GM11168 (cell line): ENCODE data around the gene SH3BP5L.

Experiments
- in situ Hi-C: fragments of 300-500 bp; cut with MboI; formaldehyde crosslinking; loops from one replicate; pipeline ENCODE4 v1.12.0; 2022; ENCODE audit warnings: low sequenced_read_pairs; ENCODE audit not compliant: unreplicated experiment

Gene SH3BP5L

GRCh38 chr1:248788327-248788726 lies 37.4 kb downstream of the SH3BP5L start:
- in situ Hi-C loops = no loop called here

- in situ Hi-C loops = no loop called here
These were observed 38.3 kb downstream of the SH3BP5L start for GRCh38 chr1:248787430-248787829.

- in situ Hi-C loops = no loop called here
These were observed 39.6 kb downstream of the SH3BP5L start for GRCh38 chr1:248786156-248786555.

GRCh38 chr1:248783367-248783766 lies 42.3 kb downstream of the SH3BP5L start:
- in situ Hi-C loops = no loop called here

GRCh38 chr1:248782416-248783141 lies 43.1 kb downstream of the SH3BP5L start:
- in situ Hi-C loops = no loop called here

GRCh38 chr1:248779350-248779749 lies 46.4 kb downstream of the SH3BP5L start:
- in situ Hi-C loops = no loop called here

- in situ Hi-C loops = no loop called here
These were observed 46.8 kb downstream of the SH3BP5L start for GRCh38 chr1:248778906-248779305.

- in situ Hi-C loops = no loop called here
These were observed 48.7 kb downstream of the SH3BP5L start for GRCh38 chr1:248776991-248777390.

GRCh38 chr1:248775441-248775840 lies 50.3 kb downstream of the SH3BP5L start:
- in situ Hi-C loops = no loop called here
